Ascending aorta (tissue), 2 donors: ENCODE measurements around the gene C12orf50. TPM values are rescaled to one million over a fixed set of nuclear protein-coding genes. Genes with fewer than 3 reads are reported as not detected.
A peak's percentile ranks its signal among the peaks of the same experiment; 100 is the strongest.

ENCODE experiments used
- DNase-seq, 2 donors: peaks; one replicate each; pipeline ENCODE4 v3.0.0-alpha.2; 2019; ENCODE audit warnings: low spot score in 2 of 2
- H3K27ac ChIP-seq, 2 donors: fragments of 200-600 bp; sonication (generic); one replicate each; pipeline ENCODE4 v1.5.1; 2016 to 2017; ENCODE audit warnings: mild to moderate bottlenecking in 1 of 2
- H3K27me3 ChIP-seq: fragments of 200-600 bp; sonication (generic); one replicate; pipeline ENCODE4 v1.5.1; 2017
- H3K36me3 ChIP-seq, 2 donors: fragments of 200-600 bp; sonication (generic); one replicate each; pipeline ENCODE4 v1.5.1; 2016
- H3K4me1 ChIP-seq, 2 donors: fragments of 200-600 bp; sonication (generic); one replicate each; pipeline ENCODE4 v1.5.1; 2016 to 2017; ENCODE audit warnings: mild to moderate bottlenecking in 1 of 2
- H3K4me3 ChIP-seq, 2 donors: fragments of 200-600 bp; sonication (generic); one replicate each; pipeline ENCODE4 v1.5.1; 2016 to 2017; ENCODE audit warnings: mild to moderate bottlenecking in 1 of 2
- H3K9me3 ChIP-seq, 2 donors: fragments of 200-600 bp; sonication (generic); one replicate each; pipeline ENCODE4 v1.5.1; 2016
- intact Hi-C: fragments of 100-400 bp; cut with DNase I; formaldehyde crosslinking; loops from one replicate; pipeline ENCODE4 v1.15.1; 2023
- total RNA-seq: library from RNA; depleted of rRNA; stranded (reverse); fragments of >200 nt; gene quantifications from one replicate; pipeline ENCODE4 v1.1.0, GENCODE V29; 2016
- TF ChIP-seq, protein P1 (sequence below), 3 experiments: fragments of 200-600 bp in 2 of 3; fragments of 450-650 bp in 1 of 3; sonication (generic) in 2 of 3; IDR thresholded peaks; one replicate each; pipeline ENCODE4 v1.5.1; 2016 to 2019; ENCODE audit warnings: antibody characterized with exemption in 3 of 3, mild to moderate bottlenecking in 1 of 3, moderate library complexity in 1 of 3

Gene C12orf50
- total RNA-seq, 1 donor from 2014 or later, result not detected

DNA sequence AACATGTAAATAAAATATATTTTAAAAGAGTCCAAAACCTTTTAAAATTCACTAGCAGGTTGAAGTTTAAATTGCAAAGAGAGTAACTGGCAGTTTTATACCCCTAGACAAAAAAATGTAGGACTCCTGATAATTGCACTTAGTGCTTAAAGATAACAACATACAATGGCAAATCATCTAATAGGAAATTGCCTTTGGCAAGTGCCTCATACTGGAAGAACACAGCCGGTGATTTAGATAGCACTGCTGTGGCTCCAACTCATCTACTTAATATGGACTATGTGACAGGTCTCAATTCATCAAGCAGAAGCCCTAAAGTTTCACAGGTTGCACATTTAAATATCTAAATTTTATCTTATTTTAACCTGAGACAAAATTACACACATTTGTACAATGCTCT is 13.4 kb downstream of the C12orf50 start:
- no peaks in the 10 kb centered on the region for H3K4me1 ChIP-seq
- no peaks in the 10 kb centered on the region for H3K36me3 ChIP-seq
- peaks cover 0 to 4% of the 10 kb centered on the region in 2 donors for H3K9me3 ChIP-seq
- H3K27me3 ChIP-seq, result no peaks in the 10 kb centered on the region
- TF ChIP-seq, protein P1, sequence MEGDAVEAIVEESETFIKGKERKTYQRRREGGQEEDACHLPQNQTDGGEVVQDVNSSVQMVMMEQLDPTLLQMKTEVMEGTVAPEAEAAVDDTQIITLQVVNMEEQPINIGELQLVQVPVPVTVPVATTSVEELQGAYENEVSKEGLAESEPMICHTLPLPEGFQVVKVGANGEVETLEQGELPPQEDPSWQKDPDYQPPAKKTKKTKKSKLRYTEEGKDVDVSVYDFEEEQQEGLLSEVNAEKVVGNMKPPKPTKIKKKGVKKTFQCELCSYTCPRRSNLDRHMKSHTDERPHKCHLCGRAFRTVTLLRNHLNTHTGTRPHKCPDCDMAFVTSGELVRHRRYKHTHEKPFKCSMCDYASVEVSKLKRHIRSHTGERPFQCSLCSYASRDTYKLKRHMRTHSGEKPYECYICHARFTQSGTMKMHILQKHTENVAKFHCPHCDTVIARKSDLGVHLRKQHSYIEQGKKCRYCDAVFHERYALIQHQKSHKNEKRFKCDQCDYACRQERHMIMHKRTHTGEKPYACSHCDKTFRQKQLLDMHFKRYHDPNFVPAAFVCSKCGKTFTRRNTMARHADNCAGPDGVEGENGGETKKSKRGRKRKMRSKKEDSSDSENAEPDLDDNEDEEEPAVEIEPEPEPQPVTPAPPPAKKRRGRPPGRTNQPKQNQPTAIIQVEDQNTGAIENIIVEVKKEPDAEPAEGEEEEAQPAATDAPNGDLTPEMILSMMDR (IDR thresholded peaks at IDR 0.05), result no peak
- no peak overlapping the region for H3K27ac ChIP-seq
- intact Hi-C loops, result no loop called here
- no peak overlapping the region for H3K4me3 ChIP-seq
- no peak for DNase-seq

DNA sequence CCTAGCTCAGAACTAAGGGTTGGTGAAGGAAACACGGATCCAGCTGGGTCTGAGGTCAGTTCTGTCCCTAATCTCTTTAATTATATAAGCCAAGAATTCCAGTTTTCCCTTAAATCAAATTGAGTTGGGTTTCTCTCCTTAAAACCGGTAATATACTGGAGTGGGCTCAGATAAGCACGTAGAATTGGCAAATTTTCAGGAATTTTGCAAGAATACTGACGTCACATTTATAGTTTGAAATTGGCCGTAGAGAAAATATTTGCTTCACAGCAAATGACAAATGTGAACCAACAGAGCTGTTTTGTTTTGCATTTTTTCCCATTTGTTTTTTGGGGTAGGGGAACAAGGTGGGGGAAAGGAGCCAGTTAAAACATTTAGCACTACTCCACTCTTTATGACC is 17.4 kb downstream of the C12orf50 start:
- Histone ChIP-seq H3K4me1 (no peaks in the 10 kb centered on the region), H3K9me3 (no peaks in the 10 kb centered on the region), H3K4me3 (no peak overlapping the region), H3K27ac (no peak overlapping the region), H3K27me3 (no peaks in the 10 kb centered on the region), H3K36me3 (no peaks in the 10 kb centered on the region)
- TF ChIP-seq, protein P1 (IDR thresholded peaks at IDR 0.05), result no peak
- DNase-seq, result no peak
- intact Hi-C loops, result no loop called here

DNA sequence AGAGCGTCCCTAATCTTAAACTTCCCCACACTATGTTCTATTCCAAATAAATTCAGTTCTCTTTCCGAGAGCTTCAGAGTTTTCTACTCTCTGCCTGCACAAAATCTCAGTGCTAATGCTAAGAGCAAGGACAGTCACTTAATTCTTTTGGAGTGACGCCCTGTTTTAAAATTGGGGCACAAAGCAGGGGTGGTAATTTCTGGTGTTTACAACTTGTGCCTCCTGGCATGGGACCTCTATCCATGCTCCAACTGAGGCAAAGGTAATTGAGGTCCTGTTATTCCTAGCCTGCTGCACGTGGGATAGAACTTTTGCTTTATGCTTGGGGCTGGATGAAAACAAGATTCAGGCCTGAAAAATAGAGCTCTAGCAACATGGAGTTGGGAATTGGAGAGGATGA is 22.9 kb downstream of the C12orf50 start:
- Histone ChIP-seq H3K27ac (no peak overlapping the region), H3K4me1 (no peaks in the 10 kb centered on the region), H3K36me3 (no peaks in the 10 kb centered on the region), H3K27me3 (no peaks in the 10 kb centered on the region), H3K9me3 (no peaks in the 10 kb centered on the region), H3K4me3 (no peak overlapping the region)
- intact Hi-C loops, result no loop called here
- DNase-seq, result no peak
- TF ChIP-seq, protein P1 (IDR thresholded peaks at IDR 0.05), result no peak

DNA sequence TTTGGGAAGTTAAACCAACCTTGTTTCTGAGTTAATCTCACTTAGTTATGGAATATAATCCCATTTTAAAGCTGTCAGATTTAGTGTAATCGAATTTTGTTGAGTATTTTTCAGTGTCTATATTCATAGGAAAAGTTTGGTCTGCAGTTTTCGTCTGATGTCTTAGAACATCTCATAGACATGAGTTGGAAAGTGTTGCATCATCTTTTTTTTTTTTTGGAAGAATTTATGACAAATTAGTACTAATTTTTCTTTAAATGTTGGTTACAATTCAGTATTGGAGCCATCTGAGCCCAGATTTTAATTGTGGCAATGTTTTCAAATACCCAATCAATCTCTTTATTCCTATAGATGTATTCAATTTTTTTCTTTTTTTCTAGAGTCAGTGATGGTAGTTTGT is 27.9 kb downstream of the C12orf50 start:
- TF ChIP-seq, protein P1 (IDR thresholded peaks at IDR 0.05), result no peak
- intact Hi-C loops, result no loop called here
- Histone ChIP-seq H3K27ac (no peak overlapping the region), H3K9me3 (no peaks in the 10 kb centered on the region), H3K27me3 (no peaks in the 10 kb centered on the region), H3K4me3 (no peak overlapping the region), H3K4me1 (no peaks in the 10 kb centered on the region), H3K36me3 (no peaks in the 10 kb centered on the region)
- DNase-seq, result no peak

DNA sequence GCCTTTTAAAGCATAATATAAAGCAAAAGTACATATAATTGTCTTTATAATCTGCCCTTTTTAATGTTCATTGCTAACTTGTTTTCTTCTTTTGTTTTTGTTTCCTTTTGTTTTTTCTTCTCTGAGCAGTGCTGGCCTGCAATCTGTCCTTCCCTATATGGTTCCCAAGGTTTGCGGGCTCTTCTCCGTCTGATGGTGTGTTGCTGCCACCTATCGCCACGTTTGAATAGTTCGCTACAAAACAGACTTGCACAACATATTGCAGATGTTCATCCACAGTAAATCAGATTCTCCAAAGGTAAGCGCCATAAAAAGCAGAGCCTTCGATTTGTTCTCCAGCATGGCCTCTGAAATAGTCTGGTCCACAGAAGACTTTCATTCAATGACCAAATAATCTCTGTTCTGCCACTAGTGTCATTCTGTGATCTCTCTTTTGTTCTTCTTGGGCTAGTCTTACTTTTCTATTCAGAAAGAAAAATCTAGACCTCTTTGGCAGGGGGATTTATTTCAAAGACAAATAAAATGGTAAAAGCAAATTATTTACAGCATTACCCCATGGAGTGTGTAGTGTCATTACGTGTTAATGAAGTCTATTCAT is 33.5 kb downstream of the C12orf50 start:
- TF ChIP-seq, protein P1 (IDR thresholded peaks at IDR 0.05), result peak; percentile 15 to 65 (median 54)
- Histone ChIP-seq H3K27ac (no peak overlapping the region), H3K4me1 (no peaks in the 10 kb centered on the region), H3K4me3 (no peak overlapping the region), H3K27me3 (no peaks in the 10 kb centered on the region), H3K36me3 (no peaks in the 10 kb centered on the region), H3K9me3 (no peaks in the 10 kb centered on the region)
- intact Hi-C loops, result no loop called here
- peak in 1 of 2 donors; percentile 65 for DNase-seq

DNA sequence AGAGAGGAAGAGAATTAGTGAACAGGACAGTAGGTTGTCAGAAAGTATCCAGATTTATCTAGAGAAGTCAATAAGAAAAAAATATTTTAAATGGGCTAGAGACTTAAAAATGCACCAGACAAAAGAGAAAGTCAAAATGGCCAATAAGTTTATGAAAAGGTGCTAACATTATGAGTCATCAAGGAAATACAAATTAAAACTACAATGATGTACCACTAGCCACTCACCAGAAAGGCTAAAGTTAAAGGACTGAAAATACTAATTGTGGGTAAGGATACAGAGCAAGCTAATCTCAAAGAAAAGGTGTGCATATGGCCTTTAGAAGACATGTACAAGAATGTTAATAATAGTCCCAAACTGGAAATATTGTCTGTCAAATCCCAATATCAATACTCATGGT is 37.7 kb downstream of the C12orf50 start:
- TF ChIP-seq, protein P1 (IDR thresholded peaks at IDR 0.05), result no peak
- no peak overlapping the region for H3K4me3 ChIP-seq
- no peaks in the 10 kb centered on the region for H3K36me3 ChIP-seq
- no peak for DNase-seq
- intact Hi-C loops, result no loop called here
- H3K4me1 ChIP-seq, result no peaks in the 10 kb centered on the region
- H3K27me3 ChIP-seq, result no peaks in the 10 kb centered on the region
- no peak overlapping the region for H3K27ac ChIP-seq
- H3K9me3 ChIP-seq, result no peaks in the 10 kb centered on the region
